GM18499 (cell line): ENCODE data around the gene ZIC5.

Source experiments
- ATAC-seq: cut with Tn5 transposase; IDR thresholded peaks from one replicate; pipeline ENCODE4 v1.9.1; 2021; ENCODE audit warnings: moderate number of reproducible peaks; ENCODE audit not compliant: insufficient read depth, unreplicated experiment

Gene ZIC5

GRCh38 chr13:99988529-99989275, 17.1 kb upstream of the ZIC5 start:
- no peak for ATAC-seq

GRCh38 chr13:99987154-99988019, 15.8 kb upstream of the ZIC5 start:
- ATAC-seq = no peak

DNA sequence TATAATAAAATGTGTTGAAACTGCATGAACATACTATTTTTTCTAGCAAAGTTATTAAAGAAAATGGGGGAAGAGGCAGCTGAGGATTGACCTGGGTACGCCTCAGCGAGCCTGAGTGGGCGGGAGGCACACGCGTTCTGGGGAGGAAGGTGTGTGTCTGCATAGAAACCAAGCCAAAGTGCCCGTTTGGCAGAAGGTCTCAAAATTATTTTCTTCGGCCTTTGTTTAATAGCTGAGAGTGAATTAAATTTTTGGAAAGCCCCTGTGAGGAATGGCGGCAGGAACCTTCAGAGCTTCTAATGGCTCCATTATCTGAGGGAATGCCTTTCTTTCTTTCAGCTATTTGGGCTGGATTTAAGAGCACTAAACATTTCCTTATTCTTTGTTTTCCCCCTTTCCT, 15.2 kb upstream of the ZIC5 start:
- ATAC-seq = no peak

DNA sequence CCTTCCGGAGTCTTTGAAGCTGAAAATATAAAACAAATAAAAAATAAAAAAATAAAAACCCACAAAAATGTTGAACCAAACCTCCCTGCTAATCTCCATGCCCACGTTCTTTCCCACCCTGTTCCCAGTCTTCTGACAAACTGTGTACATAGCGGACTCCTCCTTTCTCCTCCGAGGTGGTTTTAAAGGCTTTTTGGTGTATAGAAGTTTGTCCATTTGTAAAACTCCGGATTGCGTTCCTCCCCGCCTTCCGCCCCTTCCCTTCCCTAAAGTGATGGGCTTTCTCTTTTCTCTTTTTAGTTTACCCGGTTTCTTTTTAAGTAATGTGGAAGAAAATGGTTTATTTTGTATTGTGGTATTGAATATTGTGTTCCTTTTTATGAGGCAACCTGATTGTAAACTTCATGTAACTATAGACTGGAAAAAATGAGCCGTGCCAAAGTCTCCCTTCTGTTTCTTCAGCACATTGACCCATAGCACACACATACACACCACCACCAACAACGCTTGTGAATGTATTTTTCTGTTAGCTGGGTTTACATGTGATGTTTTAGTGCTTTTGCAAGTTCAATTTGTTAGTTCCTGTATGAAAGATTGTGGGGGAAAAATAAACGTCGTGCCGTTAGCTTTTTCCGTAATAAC, 14.4 kb upstream of the ZIC5 start:
- ATAC-seq = no peak

DNA sequence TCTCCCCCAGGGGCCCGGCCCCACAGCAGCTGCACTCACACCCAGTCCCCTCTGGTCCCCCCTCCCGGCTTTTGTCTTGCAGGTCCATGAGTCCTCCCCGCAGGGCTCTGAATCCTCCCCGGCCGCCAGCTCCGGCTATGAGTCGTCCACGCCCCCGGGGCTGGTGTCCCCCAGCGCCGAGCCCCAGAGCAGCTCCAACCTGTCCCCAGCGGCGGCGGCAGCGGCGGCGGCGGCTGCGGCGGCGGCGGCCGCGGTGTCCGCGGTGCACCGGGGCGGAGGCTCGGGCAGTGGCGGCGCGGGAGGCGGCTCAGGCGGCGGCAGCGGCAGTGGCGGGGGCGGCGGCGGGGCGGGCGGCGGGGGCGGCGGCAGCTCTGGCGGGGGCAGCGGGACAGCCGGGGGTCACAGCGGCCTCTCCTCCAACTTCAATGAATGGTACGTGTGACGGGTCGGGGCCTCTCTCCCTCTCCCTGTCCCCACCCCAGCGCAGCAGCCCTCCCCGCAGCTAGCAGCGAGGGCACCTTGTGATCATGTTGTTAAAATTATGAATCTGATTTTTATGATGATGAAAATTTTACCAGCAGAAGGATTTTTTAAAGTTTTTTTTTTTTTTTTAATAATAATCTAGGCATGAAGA, 13.8 kb upstream of the ZIC5 start:
- no peak for ATAC-seq

DNA sequence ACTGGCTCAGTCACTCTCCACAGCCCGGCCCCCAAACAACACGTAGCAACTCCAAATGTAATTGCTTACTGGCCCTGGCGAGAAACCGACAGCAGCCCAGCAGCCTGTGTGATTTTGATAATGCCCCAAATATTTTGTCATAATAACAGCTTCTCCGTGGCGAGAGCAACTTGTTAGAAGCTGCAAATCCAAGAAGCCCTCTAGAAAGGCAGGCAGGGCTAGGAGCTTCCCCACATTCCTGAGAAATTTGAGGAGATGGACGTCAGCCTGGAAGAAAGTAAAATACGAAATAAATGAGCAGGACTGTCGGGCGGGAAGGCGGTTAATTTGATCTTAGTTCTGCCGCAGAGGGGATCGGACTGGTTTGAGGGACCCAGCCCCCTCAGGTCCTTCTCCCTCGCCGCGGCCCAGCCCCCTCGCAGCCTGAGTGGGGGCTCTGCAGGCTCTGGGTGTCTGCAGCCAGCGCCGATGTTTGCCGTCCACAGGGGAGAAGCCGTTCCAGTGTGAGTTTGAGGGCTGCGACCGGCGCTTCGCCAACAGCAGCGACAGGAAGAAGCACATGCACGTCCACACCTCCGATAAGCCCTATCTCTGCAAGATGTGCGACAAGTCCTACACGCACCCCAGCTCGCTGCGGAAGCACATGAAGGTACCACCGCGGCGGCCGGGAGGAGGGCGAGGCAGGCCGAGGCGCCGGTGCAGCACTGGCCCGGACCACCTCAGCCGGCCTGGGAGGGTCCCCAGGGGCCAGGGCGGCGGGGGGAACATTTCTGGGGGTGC, 13.1 kb upstream of the ZIC5 start:
- ATAC-seq = no peak

DNA sequence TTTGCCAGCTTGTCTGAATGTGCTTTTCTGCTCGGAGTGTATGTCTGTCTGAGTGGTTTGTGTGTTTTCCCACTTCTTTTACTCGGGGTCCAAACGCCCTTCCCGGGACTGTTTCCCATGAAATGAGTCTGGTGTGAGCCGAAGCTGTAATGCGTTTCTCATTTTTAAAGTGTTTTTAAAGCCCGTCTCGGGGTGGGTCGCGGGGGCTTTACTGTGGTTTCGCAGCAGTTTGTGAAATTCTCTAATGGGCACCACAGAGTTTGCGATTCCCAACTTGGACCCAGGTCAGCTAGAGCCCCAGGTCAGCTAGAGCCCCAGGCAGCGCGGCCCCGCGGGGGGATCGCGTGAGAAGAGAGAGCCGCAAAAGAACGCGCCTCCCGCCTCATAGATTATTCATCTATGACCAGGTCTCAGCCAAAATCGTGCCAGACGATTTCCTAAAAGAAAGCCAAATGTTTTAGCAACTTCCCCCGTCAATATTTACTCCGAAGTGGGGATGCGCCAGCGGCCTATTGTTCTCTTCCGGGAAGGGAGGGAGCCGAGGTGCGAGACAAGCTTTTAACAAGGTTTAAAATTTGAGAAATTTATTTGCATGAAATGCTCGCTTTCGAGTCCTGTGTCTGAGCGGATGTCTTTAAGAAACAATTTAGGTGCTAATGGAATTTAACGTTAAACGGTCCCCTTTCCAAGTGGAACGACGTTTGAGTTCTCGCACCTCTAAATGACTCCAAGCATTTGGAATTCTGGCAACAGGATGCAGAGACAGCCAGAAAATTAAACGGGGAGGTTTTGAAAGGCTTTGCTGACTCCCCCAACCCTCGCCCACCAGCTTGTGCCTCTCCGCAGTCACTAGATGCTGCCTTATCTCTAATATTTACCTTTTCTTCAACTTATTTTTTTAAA, 12.2 kb upstream of the ZIC5 start:
- ATAC-seq = no peak

DNA sequence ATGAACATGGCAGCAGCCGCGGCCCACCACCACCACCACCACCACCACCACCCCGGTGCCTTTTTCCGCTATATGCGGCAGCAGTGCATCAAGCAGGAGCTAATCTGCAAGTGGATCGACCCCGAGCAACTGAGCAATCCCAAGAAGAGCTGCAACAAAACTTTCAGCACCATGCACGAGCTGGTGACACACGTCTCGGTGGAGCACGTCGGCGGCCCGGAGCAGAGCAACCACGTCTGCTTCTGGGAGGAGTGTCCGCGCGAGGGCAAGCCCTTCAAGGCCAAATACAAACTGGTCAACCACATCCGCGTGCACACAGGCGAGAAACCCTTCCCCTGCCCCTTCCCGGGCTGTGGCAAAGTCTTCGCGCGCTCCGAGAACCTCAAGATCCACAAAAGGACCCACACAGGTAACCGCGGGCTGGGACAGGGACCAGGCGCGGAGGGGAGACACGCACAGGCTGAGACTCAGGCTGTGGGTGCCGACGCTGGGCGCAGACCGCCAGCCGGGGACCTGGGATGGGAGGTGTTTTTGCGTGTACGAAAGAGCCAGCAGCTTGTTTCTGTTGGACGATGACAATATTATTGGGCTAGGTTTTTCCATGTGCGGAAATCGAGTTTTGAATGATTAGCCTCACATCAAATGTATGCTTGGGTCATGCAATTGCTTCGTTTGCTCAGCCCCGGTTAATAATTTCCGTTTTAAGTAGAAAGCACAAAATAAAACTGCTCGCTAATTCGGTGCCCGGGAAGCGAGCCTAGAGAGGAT, 11.3 kb upstream of the ZIC5 start:
- no peak for ATAC-seq

GRCh38 chr13:99982036-99982730, 10.6 kb upstream of the ZIC5 start:
- ATAC-seq = no peak

GRCh38 chr13:99981735-99982035, 10.1 kb upstream of the ZIC5 start, which contains the start of gene ZIC2:
TSS of gene ZIC2 (plus strand) at chr13:99981784. CDS start at chr13:99982065, 281 bp downstream.
- no peak for ATAC-seq

DNA sequence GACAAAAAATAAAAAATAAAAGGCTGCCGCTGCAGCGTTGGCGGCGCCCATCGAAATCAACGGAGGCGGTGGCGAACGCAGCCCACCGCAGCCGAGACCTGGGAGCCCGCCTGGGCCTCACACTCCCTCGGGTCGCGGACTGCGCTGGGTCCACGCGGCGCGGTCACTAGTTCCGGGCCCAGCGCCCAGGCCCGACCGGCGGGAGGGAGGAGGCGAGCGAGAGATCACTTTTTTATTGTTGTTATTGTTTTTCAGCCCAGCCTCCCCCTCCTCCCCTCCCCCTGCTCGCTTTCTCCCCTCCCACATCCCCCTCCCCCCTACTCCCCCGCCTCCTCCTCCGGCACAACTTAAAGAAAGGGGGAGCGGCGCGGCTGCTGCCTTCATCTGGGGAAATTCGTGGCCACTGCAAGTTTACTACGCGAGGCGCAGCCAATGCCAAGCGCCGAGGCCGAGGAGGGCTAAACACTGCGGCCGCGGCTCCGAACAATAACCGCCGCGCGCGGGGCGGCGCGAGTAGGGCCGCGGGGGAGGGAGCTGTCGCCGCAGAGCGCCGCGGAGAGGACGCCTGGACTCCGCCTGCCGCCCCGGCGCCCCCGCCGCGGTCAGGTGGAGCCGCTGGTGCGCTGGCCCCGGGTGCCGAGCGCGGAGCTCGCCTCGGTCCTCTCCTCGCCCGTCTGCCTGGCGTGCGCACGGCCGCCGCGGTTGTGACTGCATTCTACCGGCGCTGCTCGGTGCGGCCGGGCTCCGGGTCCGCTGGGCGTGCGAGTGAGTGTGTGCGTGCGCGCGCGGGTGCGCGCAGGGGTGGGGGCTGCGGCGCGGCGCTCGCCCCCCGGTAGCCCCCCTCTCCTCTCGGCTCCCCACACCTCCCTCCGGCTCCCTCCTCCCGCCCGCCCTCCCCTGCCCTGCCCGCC, 9.5 kb upstream of the ZIC5 start:
- no peak for ATAC-seq

DNA sequence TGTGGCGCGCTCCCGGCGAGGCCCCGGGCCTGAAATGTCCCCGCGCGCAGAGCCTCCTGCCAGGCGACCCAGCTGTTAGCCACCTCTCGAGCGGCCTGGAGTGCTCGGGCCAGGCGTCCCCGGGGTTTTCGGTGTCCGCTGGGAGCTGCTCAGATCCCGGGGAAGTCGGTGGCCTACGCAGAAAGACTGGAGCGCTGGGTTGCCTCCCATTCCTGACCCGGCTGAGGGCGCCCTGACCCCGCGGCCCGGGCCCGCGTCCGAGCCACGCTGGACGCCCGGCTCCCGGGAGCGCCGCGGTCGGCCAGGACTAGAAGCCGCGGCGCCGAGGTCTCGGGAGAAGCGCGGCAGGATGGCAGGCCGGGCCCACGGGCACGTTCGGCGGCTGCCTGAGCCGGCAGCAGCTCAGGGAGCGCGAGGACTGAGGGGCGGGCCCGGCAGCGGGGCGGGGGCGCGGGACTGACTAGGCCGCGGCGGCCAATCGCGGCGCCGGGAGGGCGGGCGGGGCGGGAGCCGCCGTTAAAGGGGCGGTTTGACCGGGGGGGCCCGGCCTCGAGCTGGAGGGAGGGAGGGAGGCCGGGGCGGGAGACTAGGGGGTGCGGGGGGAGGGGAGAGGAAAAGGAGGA, 8.7 kb upstream of the ZIC5 start:
- ATAC-seq = no peak

- ATAC-seq = no peak
Observed at GRCh38 chr13:99979453-99980200, 8.1 kb upstream of the ZIC5 start.

DNA sequence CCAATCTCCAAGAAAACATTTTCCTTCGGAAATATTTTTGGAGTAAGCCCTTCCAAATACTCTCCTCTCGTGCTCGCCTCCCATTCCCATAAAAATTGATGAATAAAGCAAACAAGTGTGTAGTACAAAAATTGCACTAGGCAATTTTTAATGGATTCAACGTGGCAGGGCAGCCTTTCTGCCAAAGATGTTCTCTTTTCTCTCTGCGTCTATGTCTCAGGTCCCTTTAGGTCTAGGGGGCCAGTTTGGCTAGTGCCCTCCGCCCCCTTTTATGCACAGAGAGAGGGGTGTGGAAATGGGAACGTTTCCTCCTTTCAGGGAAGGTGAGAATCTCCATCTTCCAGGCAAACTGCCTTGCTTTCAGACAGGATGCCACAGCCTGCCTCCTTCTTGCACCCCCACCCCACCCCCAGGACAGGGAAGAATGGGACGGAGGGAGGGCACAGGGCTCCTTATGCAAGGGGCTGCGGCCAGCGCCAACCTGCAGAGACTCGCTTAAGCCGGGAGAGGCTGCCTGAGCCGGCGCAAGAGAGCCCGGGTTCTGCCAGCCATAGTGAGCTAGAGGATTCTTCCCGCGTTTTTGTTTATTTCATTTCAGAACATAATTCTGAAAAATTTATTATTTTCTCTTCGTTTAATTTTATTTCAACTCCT, 7.4 kb upstream of the ZIC5 start:
- no peak for ATAC-seq
